HG02610 (cell line): ENCODE data around the gene OR13C5.

Experiments used
- ATAC-seq: cut with Tn5 transposase; IDR thresholded peaks from one replicate; pipeline ENCODE4 v1.9.1; 2021; ENCODE audit warnings: mild to moderate bottlenecking, moderate library complexity; ENCODE audit not compliant: unreplicated experiment

The OR13C5 gene

GRCh38 chr9:104555521-104555920 lies 43.7 kb downstream of the OR13C5 start:
- ATAC-seq = no peak

- ATAC-seq = no peak
Observed at GRCh38 chr9:104553261-104553660, 46.0 kb downstream of the OR13C5 start.
